H9 (cell line): ENCODE measurements around the gene NEUROD4. TPM values are rescaled to one million over a fixed set of nuclear protein-coding genes. Genes with fewer than 3 reads are reported as not detected.

Experiments used
- DNase-seq: peaks from one replicate; pipeline ENCODE4 v3.0.0-alpha.2; 2017
- H2AFZ ChIP-seq: one replicate; pipeline ENCODE4 v1.6.1; 2013; ENCODE audit warnings: mild to moderate bottlenecking, low read length, control low read depth, moderate library complexity
- H2AK5ac ChIP-seq: 2 replicates; pipeline ENCODE4 v1.6.1; 2013; ENCODE audit warnings: low read length, control low read depth, mixed read lengths; ENCODE audit not compliant: insufficient read length
- H2BK120ac ChIP-seq: one replicate; pipeline ENCODE4 v1.6.1; 2013; ENCODE audit warnings: low read depth, mild to moderate bottlenecking, low read length, control low read depth, inconsistent platforms; ENCODE audit not compliant: poor library complexity, severe bottlenecking
- H2BK12ac ChIP-seq: 2 replicates; pipeline ENCODE4 v1.6.1; 2013; ENCODE audit warnings: low read length, control low read depth, mixed read lengths, low read depth; ENCODE audit not compliant: insufficient read length
- H2BK15ac ChIP-seq: 2 replicates; pipeline ENCODE4 v1.6.1; 2013; ENCODE audit warnings: low read depth, low read length, control low read depth
- H2BK20ac ChIP-seq: one replicate; pipeline ENCODE4 v1.6.1; 2013; ENCODE audit warnings: low read depth, mild to moderate bottlenecking, low read length, control low read depth, inconsistent platforms; ENCODE audit not compliant: poor library complexity, severe bottlenecking
- H2BK5ac ChIP-seq: 2 replicates; pipeline ENCODE4 v1.6.1; 2013; ENCODE audit warnings: low read length, control low read depth, mixed read lengths; ENCODE audit not compliant: insufficient read length
- H3K14ac ChIP-seq: 2 replicates; pipeline ENCODE4 v1.6.1; 2013; ENCODE audit warnings: low read length, control low read depth; ENCODE audit not compliant: insufficient read depth
- H3K18ac ChIP-seq: 2 replicates; pipeline ENCODE4 v1.6.1; 2013; ENCODE audit warnings: low read depth, mild to moderate bottlenecking, mixed read lengths, low read length, control low read depth; ENCODE audit not compliant: insufficient read length
- H3K23ac ChIP-seq: 2 replicates; pipeline ENCODE4 v1.6.1; 2013; ENCODE audit warnings: low read length, control low read depth, mixed read lengths, low read depth; ENCODE audit not compliant: insufficient read length
- H3K23me2 ChIP-seq: 2 replicates; pipeline ENCODE4 v1.6.1; 2013; ENCODE audit warnings: low read depth, mild to moderate bottlenecking, mixed read lengths, low read length, control low read depth; ENCODE audit not compliant: insufficient read length, poor library complexity, severe bottlenecking
- H3K27ac ChIP-seq: 2 replicates; pipeline ENCODE4 v1.5.1; 2013; ENCODE audit warnings: low read length, control low read depth, mixed read lengths, low read depth; ENCODE audit not compliant: insufficient read length
- H3K27me3 ChIP-seq: 2 replicates; pipeline ENCODE4 v1.6.1; 2013; ENCODE audit warnings: low read length, control low read depth, inconsistent platforms; ENCODE audit not compliant: insufficient read depth
- H3K4ac ChIP-seq: 2 replicates; pipeline ENCODE4 v1.6.1; 2013; ENCODE audit warnings: low read depth, mild to moderate bottlenecking, control low read depth, inconsistent platforms, low read length, moderate library complexity
- H3K4me1 ChIP-seq: 2 replicates; pipeline ENCODE4 v1.6.1; 2013; ENCODE audit warnings: low read length, control low read depth, inconsistent platforms; ENCODE audit not compliant: insufficient read depth
- H3K4me2 ChIP-seq: 2 replicates; pipeline ENCODE4 v1.6.1; 2013; ENCODE audit warnings: low read length, control low read depth, mixed read lengths; ENCODE audit not compliant: insufficient read length, insufficient read depth
- H3K56ac ChIP-seq: 2 replicates; pipeline ENCODE4 v1.6.1; 2013; ENCODE audit warnings: low read depth, mild to moderate bottlenecking, mixed read lengths, low read length, control low read depth; ENCODE audit not compliant: insufficient read length
- H3K79me1 ChIP-seq: 2 replicates; pipeline ENCODE4 v1.6.1; 2013; ENCODE audit warnings: low read depth, mild to moderate bottlenecking, moderate library complexity, low read length, control low read depth, inconsistent platforms; ENCODE audit not compliant: insufficient read depth, poor library complexity, severe bottlenecking
- H3K79me2 ChIP-seq: 2 replicates; pipeline ENCODE4 v1.6.1; 2013; ENCODE audit warnings: low read length, control low read depth, inconsistent platforms; ENCODE audit not compliant: insufficient read depth
- H3K9ac ChIP-seq: 2 replicates; pipeline ENCODE4 v1.6.1; 2013; ENCODE audit warnings: low read length, control low read depth, mixed read lengths; ENCODE audit not compliant: insufficient read length; ENCODE audit errors: extremely low read depth
- H3K9me3 ChIP-seq: one replicate; pipeline ENCODE4 v1.6.1; 2013; ENCODE audit warnings: low read depth, low read length, inconsistent platforms; ENCODE audit not compliant: control insufficient read depth
- H3T11ph ChIP-seq: one replicate; pipeline ENCODE4 v1.6.1; 2013; ENCODE audit warnings: mild to moderate bottlenecking, low read length, control low read depth, inconsistent platforms
- H4K20me1 ChIP-seq: one replicate; pipeline ENCODE4 v1.6.1; 2013; ENCODE audit not compliant: control insufficient read depth, insufficient read length, insufficient read depth
- H4K5ac ChIP-seq: 2 replicates; pipeline ENCODE4 v1.6.1; 2013; ENCODE audit warnings: low read depth, mild to moderate bottlenecking, mixed read lengths, low read length, control low read depth; ENCODE audit not compliant: insufficient read length
- H4K8ac ChIP-seq: replicated peaks from 2 replicates; pipeline ENCODE4 v1.6.1; 2013; ENCODE audit warnings: low read length, control low read depth, mixed read lengths, low read depth; ENCODE audit not compliant: insufficient read length
- H4K91ac ChIP-seq: 2 replicates; pipeline ENCODE4 v1.6.1; 2013; ENCODE audit warnings: low read depth, mild to moderate bottlenecking, moderate library complexity, mixed read lengths, low read length, control low read depth; ENCODE audit not compliant: insufficient read length
- H3K27ac Mint-ChIP-seq, 3 experiments: 2 replicates in 2 of 3; 3 replicates in 1 of 3; pipeline ENCODE4 v1.8.0; 2020 to 2021; ENCODE audit warnings: mixed read lengths in 3 of 3, mild to moderate bottlenecking in 1 of 3, moderate library complexity in 1 of 3
- H3K27me3 Mint-ChIP-seq: 2 replicates; pipeline ENCODE4 v1.8.0; 2021; ENCODE audit warnings: low read depth, mild to moderate bottlenecking, moderate library complexity, mixed read lengths
- H3K36me3 Mint-ChIP-seq, 3 experiments: 2 replicates in 2 of 3; 3 replicates in 1 of 3; pipeline ENCODE4 v1.8.0; 2020 to 2021; ENCODE audit warnings: low read depth in 3 of 3, mixed read lengths in 3 of 3; ENCODE audit not compliant: insufficient read depth in 1 of 3
- H3K4me1 Mint-ChIP-seq, 2 experiments: 2 replicates each; pipeline ENCODE4 v1.8.0; 2020; ENCODE audit warnings: mixed read lengths in 2 of 2
- H3K4me3 Mint-ChIP-seq, 2 experiments: 2 replicates in 1 of 2; 3 replicates in 1 of 2; pipeline ENCODE4 v1.8.0; 2020 to 2021; ENCODE audit warnings: mild to moderate bottlenecking in 2 of 2, mixed read lengths in 2 of 2, moderate library complexity in 1 of 2
- H3K9me3 Mint-ChIP-seq, 2 experiments: 2 replicates in 1 of 2; 3 replicates in 1 of 2; pipeline ENCODE4 v1.8.0; 2020; ENCODE audit warnings: mild to moderate bottlenecking in 2 of 2, mixed read lengths in 2 of 2, moderate library complexity in 1 of 2
- CTCF ChIP-seq: fragments of 200-600 bp; sonication (generic); conservative IDR thresholded peaks from 3 replicates; pipeline ENCODE4 v1.8.0; 2021; ENCODE audit warnings: antibody characterized with exemption, mild to moderate bottlenecking
- WGBS: extraction: QIAGEN DNeasy Blood & Tissue Kit; methylation state at CpG from one replicate; pipeline ENCODE4 v1.1.7; 2013; ENCODE audit warnings: missing lambda C conversion rate, low lambda C conversion rate, mixed read lengths; ENCODE audit not compliant: insufficient read length; ENCODE audit errors: extremely low coverage; 5-methylcytosine and 5-hydroxymethylcytosine counted together
- total RNA-seq: library from RNA; stranded (reverse); gene quantifications from 2 replicates; pipeline ENCODE4 v1.2.1, GENCODE V29; 2021

Gene NEUROD4
- total RNA-seq, 1 experiment from 2014 or later = not detected

DNA sequence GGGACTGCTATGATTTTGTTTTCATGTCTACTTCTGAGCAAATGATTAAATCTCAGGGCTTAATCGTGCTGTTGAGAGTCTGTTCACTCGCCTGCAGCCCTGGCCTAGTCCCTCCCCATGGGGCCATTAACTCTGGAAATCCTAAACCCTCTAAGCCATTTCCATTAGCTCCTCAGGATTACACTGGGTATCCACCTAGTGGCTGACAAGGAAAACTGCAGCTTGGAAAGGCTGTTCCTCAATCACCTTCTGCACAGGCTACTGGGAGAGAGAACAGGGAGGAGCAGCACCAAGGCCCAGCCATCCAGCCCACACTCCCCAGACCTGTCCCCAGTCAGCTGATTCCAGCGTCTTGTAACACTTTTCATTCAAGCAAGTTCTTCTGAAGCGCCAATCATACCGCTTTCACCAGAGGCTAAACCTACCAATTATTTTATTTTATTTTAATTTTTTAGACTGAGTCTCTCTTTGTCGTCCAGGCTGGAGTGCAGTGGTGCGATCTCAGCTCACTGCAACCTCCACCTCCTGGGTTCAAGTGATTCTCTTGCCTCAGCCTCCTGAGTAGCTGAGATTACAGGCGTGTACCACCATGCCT lies 48.7 kb downstream of the NEUROD4 start:
- Histone ChIP-seq H2AK5ac (no peak overlapping the region), H3K9ac (no peak overlapping the region), H2BK15ac (no peak overlapping the region), H3K4me1 (no peaks in the 10 kb centered on the region), H3T11ph (no peak overlapping the region), H3K23ac (no peak overlapping the region), H3K4me2 (no peak overlapping the region), H3K79me1 (no peaks in the 10 kb centered on the region), H4K20me1 (no peaks in the 10 kb centered on the region), H3K14ac (no peak overlapping the region), H4K8ac (no peak overlapping the region), H3K4ac (no peak overlapping the region), H3K23me2 (no peaks in the 10 kb centered on the region), H3K56ac (no peak overlapping the region), H4K5ac (no peak overlapping the region), H3K27me3 (no peaks in the 10 kb centered on the region), H4K91ac (no peak overlapping the region), H2BK5ac (no peak overlapping the region), H3K9me3 (no peaks in the 10 kb centered on the region), H3K79me2 (no peaks in the 10 kb centered on the region), H3K18ac (no peak overlapping the region), H2BK12ac (no peak overlapping the region), H2BK120ac (no peak overlapping the region), H3K27ac (no peak overlapping the region), H2BK20ac (no peak overlapping the region), H2AFZ (no peak overlapping the region)
- Mint-ChIP-seq H3K4me1 (peaks cover 9 to 17% of the 10 kb centered on the region in 2 experiments), H3K9me3 (no peaks in the 10 kb centered on the region), H3K27me3 (peaks cover 4% of the 10 kb centered on the region; the same call in 1 of the 2 replicates), H3K4me3 (no peak overlapping the region), H3K27ac (peak overlapping the region in 1 of 3 experiments; percentile 58; a peak in 1 of 7 replicates), H3K36me3 (no peaks in the 10 kb centered on the region)
- peak; percentile 84 for TF ChIP-seq CTCF
- WGBS = no CpG with 5 or more reads among the region's 8 CpGs
- DNase-seq = peak; percentile 87
